Liver (tissue), 9 donors: ENCODE data around the gene SOX5. TPM values are rescaled to one million over a fixed set of nuclear protein-coding genes. Genes with fewer than 3 reads are reported as not detected.

ENCODE experiments used
- DNase-seq: peaks from one replicate; pipeline ENCODE4 v3.0.0-alpha.2; 2017; ENCODE audit warnings: low spot score
- H3K27ac ChIP-seq, 2 donors: one replicate each; pipeline ENCODE4 v1.7.0; 2013; ENCODE audit warnings: inconsistent platforms in 2 of 2, low read length in 2 of 2, control low read depth in 1 of 2, low read depth in 1 of 2, mild to moderate bottlenecking in 1 of 2
- H3K27me3 ChIP-seq, 4 donors: one replicate each; pipeline versions ENCODE4 v1.6.1 to v1.7.0; 2013; ENCODE audit warnings: low read length in 3 of 4, inconsistent platforms in 1 of 4, mild to moderate bottlenecking in 1 of 4, moderate library complexity in 1 of 4; ENCODE audit not compliant: control insufficient read depth in 4 of 4, insufficient read depth in 4 of 4
- H3K36me3 ChIP-seq, 4 donors: one replicate each; pipeline versions ENCODE4 v1.6.1 to v1.7.0; 2013; ENCODE audit warnings: low read length in 3 of 4, mild to moderate bottlenecking in 3 of 4, low read depth in 1 of 4, moderate library complexity in 1 of 4; ENCODE audit not compliant: control insufficient read depth in 4 of 4, insufficient read depth in 3 of 4
- H3K4me1 ChIP-seq, 4 donors: one replicate each; pipeline versions ENCODE4 v1.6.1 to v1.7.0; 2013; ENCODE audit warnings: low read length in 3 of 4, mild to moderate bottlenecking in 3 of 4, moderate library complexity in 1 of 4; ENCODE audit not compliant: control insufficient read depth in 4 of 4, insufficient read depth in 4 of 4
- H3K4me3 ChIP-seq, 3 donors: one replicate each; pipeline versions ENCODE4 v1.6.1 to v1.7.0; 2013; ENCODE audit warnings: low read length in 3 of 3, control low read depth in 1 of 3, low read depth in 1 of 3, mild to moderate bottlenecking in 1 of 3
- H3K9ac ChIP-seq, 2 donors: one replicate each; pipeline ENCODE4 v1.7.0; 2013; ENCODE audit warnings: low read length in 2 of 2, mild to moderate bottlenecking in 2 of 2, moderate library complexity in 2 of 2, control low read depth in 1 of 2, low read depth in 1 of 2
- H3K9me3 ChIP-seq, 4 donors: one replicate each; pipeline versions ENCODE4 v1.6.1 to v1.7.0; 2013; ENCODE audit warnings: low read length in 3 of 4; ENCODE audit not compliant: control insufficient read depth in 4 of 4
- ATF3 ChIP-seq: IDR thresholded peaks from 2 replicates; pipeline ENCODE4 v1.6.1; 2016; ENCODE audit warnings: antibody characterized with exemption
- CTCF ChIP-seq: fragments of 150-350 bp; IDR thresholded peaks from 2 replicates; pipeline ENCODE4 v1.5.1; 2017; ENCODE audit warnings: improper control_type of control experiment, low read depth, low read length; ENCODE audit not compliant: missing input control
- EGR1 ChIP-seq, 2 donors: IDR thresholded peaks; 2 replicates each; pipeline ENCODE4 v1.6.1; 2016 to 2018; ENCODE audit warnings: antibody characterized with exemption in 2 of 2, low read depth in 2 of 2
- FOXA1 ChIP-seq: IDR thresholded peaks from 2 replicates; pipeline ENCODE4 v1.6.1; 2016; ENCODE audit warnings: antibody characterized with exemption
- FOXA2 ChIP-seq: IDR thresholded peaks from 2 replicates; pipeline ENCODE4 v1.6.1; 2016; ENCODE audit warnings: antibody characterized with exemption
- GABPA ChIP-seq, 2 donors: IDR thresholded peaks in 1 of 2; conservative IDR thresholded peaks in 1 of 2; 2 replicates each; pipeline ENCODE4 v1.6.1; 2016; ENCODE audit warnings: antibody characterized with exemption in 2 of 2, mild to moderate bottlenecking in 1 of 2, moderate library complexity in 1 of 2
- HNF4A ChIP-seq, 2 donors: conservative IDR thresholded peaks; 2 replicates each; pipeline ENCODE4 v1.6.1; 2016; ENCODE audit warnings: antibody characterized with exemption in 2 of 2, mild to moderate bottlenecking in 2 of 2
- JUND ChIP-seq, 2 donors: IDR thresholded peaks; 2 replicates each; pipeline ENCODE4 v1.6.1; 2016; ENCODE audit warnings: antibody characterized with exemption in 2 of 2
- MAX ChIP-seq: IDR thresholded peaks from 2 replicates; pipeline ENCODE4 v1.6.1; 2016; ENCODE audit warnings: antibody characterized with exemption
- NR2F2 ChIP-seq: IDR thresholded peaks from 2 replicates; pipeline ENCODE4 v1.6.1; 2016; ENCODE audit warnings: antibody characterized with exemption
- RAD21 ChIP-seq, 2 donors: IDR thresholded peaks; 2 replicates each; pipeline ENCODE4 v1.6.1; 2016; ENCODE audit warnings: antibody characterized with exemption in 2 of 2, mild to moderate bottlenecking in 2 of 2
- REST ChIP-seq: IDR thresholded peaks from 2 replicates; pipeline ENCODE4 v1.6.1; 2016; ENCODE audit warnings: antibody characterized with exemption, mild to moderate bottlenecking
- RXRA ChIP-seq, 2 donors: IDR thresholded peaks; 2 replicates each; pipeline ENCODE4 v1.6.1; 2017 to 2018; ENCODE audit warnings: antibody characterized with exemption in 2 of 2, mild to moderate bottlenecking in 1 of 2
- SP1 ChIP-seq: IDR thresholded peaks from 2 replicates; pipeline ENCODE4 v1.6.1; 2018; ENCODE audit warnings: antibody characterized with exemption, mild to moderate bottlenecking
- TAF1 ChIP-seq: conservative IDR thresholded peaks from 2 replicates; pipeline ENCODE4 v1.6.1; 2016; ENCODE audit warnings: antibody characterized with exemption, mild to moderate bottlenecking
- YY1 ChIP-seq: IDR thresholded peaks from 2 replicates; pipeline ENCODE4 v1.6.1; 2016; ENCODE audit warnings: antibody characterized with exemption, mild to moderate bottlenecking
- ZBTB33 ChIP-seq: IDR thresholded peaks from 2 replicates; pipeline ENCODE4 v1.6.1; 2016; ENCODE audit warnings: antibody characterized with exemption
- WGBS: extraction: QIAGEN DNeasy Blood & Tissue Kit; methylation state at CpG from one replicate; pipeline ENCODE4 v1.1.7; 2013; 5-methylcytosine and 5-hydroxymethylcytosine counted together
- polyA plus RNA-seq, 2 donors: library from polyadenylated mRNA; stranded (reverse) in 1 of 2; unstranded in 1 of 2; fragments of 200-250 nt in 1 of 2; fragments of >200 nt in 1 of 2; fragmentation: Nextera tagmentation in 1 of 2; extraction: Ambion mirVana in 1 of 2; gene quantifications; one replicate each; pipeline versions ENCODE4 v1.2.1 to v1.2.3, GENCODE V29; 2013 to 2015
- total RNA-seq, 2 donors: library from RNA; depleted of rRNA; stranded (reverse); fragments of >200 nt; gene quantifications; one replicate each; pipeline ENCODE4 v1.2.3, GENCODE V29; 2014
- donor health status: healthy.
- donor health status: healthy.
- donor health status: healthy.
- donor health status: healthy.
- donor health status: healthy.

Gene SOX5
- total and polyA plus RNA-seq, 4 donors, result 2.3 to 42.4 (median 12.3) TPM

GRCh38 chr12:23767834-23768233 lies 181.6 kb downstream of the SOX5 start:
- no peak overlapping the region for H3K9ac ChIP-seq
- H3K9me3 ChIP-seq, result no peaks in the 10 kb centered on the region
- H3K27me3 ChIP-seq, result no peaks in the 10 kb centered on the region
- no peak for DNase-seq
- peaks cover 0 to 2% (median 0%) of the 10 kb centered on the region in 4 donors for H3K36me3 ChIP-seq
- TF ChIP-seq JUND (IDR thresholded peaks at IDR 0.05) (no peak), HNF4A (conservative IDR thresholded peaks at IDR 0.05) (no peak), TAF1 (no peak), ATF3 (no peak), GABPA (IDR thresholded peaks at IDR 0.05 in 1 of 2, conservative IDR thresholded peaks at IDR 0.05 in 1 of 2) (no peak), FOXA2 (no peak), EGR1 (IDR thresholded peaks at IDR 0.05; ENCODE audit: low read depth in 2 of 2) (no peak), SP1 (no peak), NR2F2 (no peak), CTCF (no peak), ZBTB33 (no peak), REST (no peak), RXRA (IDR thresholded peaks at IDR 0.05) (no peak), YY1 (no peak), FOXA1 (no peak), MAX (no peak)
- 93% methylated on average over 2 of the region's 2 CpGs for WGBS
- H3K27ac ChIP-seq, result no peak overlapping the region
- H3K4me3 ChIP-seq, result no peak overlapping the region
- H3K4me1 ChIP-seq, result peaks cover 0 to 5% (median 2%) of the 10 kb centered on the region in 4 donors

- DNase-seq, result no peak
- 90% methylated on average over 1 of the region's 1 CpG for WGBS
- Histone ChIP-seq H3K9ac (no peak overlapping the region), H3K4me3 (no peak overlapping the region), H3K4me1 (no peaks in the 10 kb centered on the region), H3K27me3 (no peaks in the 10 kb centered on the region), H3K36me3 (peaks cover 0 to 2% (median 0%) of the 10 kb centered on the region in 4 donors), H3K27ac (no peak overlapping the region), H3K9me3 (no peaks in the 10 kb centered on the region)
- TF ChIP-seq RAD21 (IDR thresholded peaks at IDR 0.05), result no peak
Measured at GRCh38 chr12:23763724-23764123, 185.7 kb downstream of the SOX5 start.
